ENCODE data around the gene MYH14. TPM values are rescaled to one million over a fixed set of nuclear protein-coding genes. Genes with fewer than 3 reads are reported as not detected.
A peak's percentile ranks its signal among the peaks of the same experiment; 100 is the strongest.

Gene MYH14
- polyA plus RNA-seq, 3 donors: 23.1 to 33.4 (median 24.1) TPM

- DNase-seq (ENCODE audit: extremely low read depth in 1 of 11, low read depth in 9 of 11, low spot score in 4 of 11): no peak
Measured at GRCh38 chr19:50308991-50309390, 105.6 kb downstream of the MYH14 start.

- DNase-seq (ENCODE audit: extremely low read depth in 1 of 11, low read depth in 9 of 11, low spot score in 4 of 11): no peak
Measured at GRCh38 chr19:50309396-50310125, 106.1 kb downstream of the MYH14 start.

- no peak for DNase-seq (ENCODE audit: extremely low read depth in 1 of 11, low read depth in 9 of 11, low spot score in 4 of 11)
Measured at GRCh38 chr19:50310759-50311465, 107.5 kb downstream of the MYH14 start.

- DNase-seq (ENCODE audit: extremely low read depth in 1 of 11, low read depth in 9 of 11, low spot score in 4 of 11): peak in 1 of 11 donors; percentile 52
Measured at GRCh38 chr19:50311723-50312635, 108.6 kb downstream of the MYH14 start.

GRCh38 chr19:50312967-50313811, 109.8 kb downstream of the MYH14 start:
- no peak for DNase-seq (ENCODE audit: extremely low read depth in 1 of 11, low read depth in 9 of 11, low spot score in 4 of 11)

GRCh38 chr19:50313812-50314536, 110.6 kb downstream of the MYH14 start:
- DNase-seq (ENCODE audit: extremely low read depth in 1 of 11, low read depth in 9 of 11, low spot score in 4 of 11): no peak

GRCh38 chr19:50314724-50315708, 111.6 kb downstream of the MYH14 start:
- no peak for DNase-seq (ENCODE audit: extremely low read depth in 1 of 11, low read depth in 9 of 11, low spot score in 4 of 11)

GRCh38 chr19:50315773-50316448, 112.5 kb downstream of the MYH14 start:
- no peak for DNase-seq (ENCODE audit: extremely low read depth in 1 of 11, low read depth in 9 of 11, low spot score in 4 of 11)

- no peak for DNase-seq (ENCODE audit: extremely low read depth in 1 of 11, low read depth in 9 of 11, low spot score in 4 of 11)
Measured at GRCh38 chr19:50317115-50317514, 113.7 kb downstream of the MYH14 start.

- no peak for DNase-seq (ENCODE audit: extremely low read depth in 1 of 11, low read depth in 9 of 11, low spot score in 4 of 11)
Measured at GRCh38 chr19:50318438-50318837, 115.0 kb downstream of the MYH14 start.

- DNase-seq (ENCODE audit: extremely low read depth in 1 of 11, low read depth in 9 of 11, low spot score in 4 of 11): no peak
Measured at GRCh38 chr19:50319156-50319555, 115.7 kb downstream of the MYH14 start.

GRCh38 chr19:50320051-50320450, 116.6 kb downstream of the MYH14 start:
- DNase-seq (ENCODE audit: extremely low read depth in 1 of 11, low read depth in 9 of 11, low spot score in 4 of 11): no peak

GRCh38 chr19:50320596-50320995, 117.2 kb downstream of the MYH14 start:
- DNase-seq (ENCODE audit: extremely low read depth in 1 of 11, low read depth in 9 of 11, low spot score in 4 of 11): no peak

- no peak for DNase-seq (ENCODE audit: extremely low read depth in 1 of 11, low read depth in 9 of 11, low spot score in 4 of 11)
Measured at GRCh38 chr19:50321831-50322230, 118.4 kb downstream of the MYH14 start.

- DNase-seq (ENCODE audit: extremely low read depth in 1 of 11, low read depth in 9 of 11, low spot score in 4 of 11): no peak
Measured at GRCh38 chr19:50322234-50322633, 118.8 kb downstream of the MYH14 start.
